Measurements from ENCODE around the gene AXL. TPM values are rescaled to one million over a fixed set of nuclear protein-coding genes. Genes with fewer than 3 reads are reported as not detected.

AXL gene
- total and polyA plus RNA-seq, 2 of the 8 experiments (the other 6 are each of a cell fraction or from before 2014, with no cell fraction given) = 35.3 to 51.0 TPM

GRCh38 chr19:41274802-41275201 is 55.8 kb downstream of the AXL start (continued):
- no peak for TF ChIP-seq CHD2 (IDR thresholded peaks at IDR 0.05; ENCODE audit: low read length)
- TF ChIP-seq KDM5A (IDR thresholded peaks at IDR 0.05; ENCODE audit: low read length) = no peak

Measured in H1 (cell line).